ENCODE data around the gene UNC13C.

Gene UNC13C

GRCh38 chr15:54481819-54482218 lies 503.6 kb downstream of the UNC13C start:
- no peak for DNase-seq (ENCODE audit: low read depth)

- no peak for DNase-seq (ENCODE audit: low read depth)
Observed at GRCh38 chr15:54482251-54482650, 504.0 kb downstream of the UNC13C start.

- DNase-seq (ENCODE audit: low read depth) = no peak
Observed at GRCh38 chr15:54500330-54500729, 522.1 kb downstream of the UNC13C start.

- DNase-seq (ENCODE audit: low read depth) = no peak
Observed at GRCh38 chr15:54502416-54503075, 524.3 kb downstream of the UNC13C start.

- DNase-seq (ENCODE audit: low read depth) = no peak
Observed at GRCh38 chr15:54504695-54505094, 526.5 kb downstream of the UNC13C start.

GRCh38 chr15:54506977-54507524 lies 528.8 kb downstream of the UNC13C start:
- no peak for DNase-seq (ENCODE audit: low read depth)

- DNase-seq (ENCODE audit: low read depth) = no peak
Observed at GRCh38 chr15:54514601-54515000, 536.4 kb downstream of the UNC13C start.

- DNase-seq (ENCODE audit: low read depth) = no peak
Observed at GRCh38 chr15:54515664-54516582, 537.7 kb downstream of the UNC13C start.

GRCh38 chr15:54517366-54517765 lies 539.1 kb downstream of the UNC13C start:
- no peak for DNase-seq (ENCODE audit: low read depth)

- DNase-seq (ENCODE audit: low read depth) = no peak
Observed at GRCh38 chr15:54518156-54518882, 540.1 kb downstream of the UNC13C start.

- DNase-seq (ENCODE audit: low read depth) = no peak
Observed at GRCh38 chr15:54519577-54519976, 541.3 kb downstream of the UNC13C start.

GRCh38 chr15:54520616-54521015 lies 542.4 kb downstream of the UNC13C start:
- no peak for DNase-seq (ENCODE audit: low read depth)

GRCh38 chr15:54521206-54521605 lies 543.0 kb downstream of the UNC13C start:
- no peak for DNase-seq (ENCODE audit: low read depth)

- no peak for DNase-seq (ENCODE audit: low read depth)
Observed at GRCh38 chr15:54528021-54528420, 549.8 kb downstream of the UNC13C start.

- no peak for DNase-seq (ENCODE audit: low read depth)
Observed at GRCh38 chr15:54540721-54541120, 562.5 kb downstream of the UNC13C start.

- no peak for DNase-seq (ENCODE audit: low read depth)
Observed at GRCh38 chr15:54547491-54547890, 569.2 kb downstream of the UNC13C start.

- DNase-seq (ENCODE audit: low read depth) = no peak
Observed at GRCh38 chr15:54550954-54551353, 572.7 kb downstream of the UNC13C start.

GRCh38 chr15:54556231-54556630 lies 578.0 kb downstream of the UNC13C start:
- DNase-seq (ENCODE audit: low read depth) = no peak

GRCh38 chr15:54559405-54560069 lies 581.3 kb downstream of the UNC13C start:
- DNase-seq (ENCODE audit: low read depth) = no peak

GRCh38 chr15:54560417-54560816 lies 582.2 kb downstream of the UNC13C start:
- no peak for DNase-seq (ENCODE audit: low read depth)

- DNase-seq (ENCODE audit: low read depth) = no peak
Observed at GRCh38 chr15:54564166-54564565, 585.9 kb downstream of the UNC13C start.

GRCh38 chr15:54566654-54567053 lies 588.4 kb downstream of the UNC13C start:
- DNase-seq (ENCODE audit: low read depth) = no peak
